Heart right ventricle (tissue), 16 donors: ENCODE data around the gene PTPRS. TPM values are rescaled to one million over a fixed set of nuclear protein-coding genes. Genes with fewer than 3 reads are reported as not detected.

ENCODE experiments used
- ATAC-seq, 8 donors: fragments of 200-7000 bp; cut with Tn5 transposase; one replicate each; pipeline ENCODE4 v1.9.1; 2020; ENCODE audit warnings: mild to moderate bottlenecking in 8 of 8, moderate library complexity in 8 of 8, moderate number of reproducible peaks in 1 of 8
- DNase-seq, 2 donors: peaks; one replicate each; pipeline ENCODE4 v3.0.0-alpha.2; 2020
- H3K27ac ChIP-seq, 10 donors: fragments of 200-600 bp; sonication (generic) in 2 of 10; one replicate each; pipeline versions ENCODE4 v1.5.0 to v1.8.0; 2020 to 2022; ENCODE audit warnings: mild to moderate bottlenecking in 3 of 10
- H3K27me3 ChIP-seq, 7 donors: fragments of 200-600 bp; one replicate each; pipeline ENCODE4 v1.8.0; 2021 to 2022; ENCODE audit warnings: mild to moderate bottlenecking in 2 of 7
- H3K36me3 ChIP-seq, 9 donors: fragments of 200-600 bp; sonication (generic) in 1 of 9; one replicate each; pipeline versions ENCODE4 v1.5.0 to v1.8.0; 2020 to 2022; ENCODE audit warnings: mild to moderate bottlenecking in 2 of 9
- H3K4me1 ChIP-seq, 9 donors: fragments of 200-600 bp; sonication (generic) in 1 of 9; one replicate each; pipeline versions ENCODE4 v1.5.0 to v1.8.0; 2020 to 2022; ENCODE audit warnings: mild to moderate bottlenecking in 4 of 9
- H3K4me3 ChIP-seq, 10 donors: fragments of 200-600 bp; sonication (generic) in 2 of 10; one replicate each; pipeline versions ENCODE4 v1.5.0 to v1.8.0; 2020 to 2022; ENCODE audit warnings: mild to moderate bottlenecking in 7 of 10, moderate library complexity in 2 of 10
- H3K9me3 ChIP-seq, 11 donors: fragments of 200-600 bp in 10 of 11; sonication (generic) in 2 of 11; one replicate each; pipeline versions ENCODE4 v1.5.0 to v1.8.0; 2013 to 2022; ENCODE audit warnings: mild to moderate bottlenecking in 2 of 11, control low read depth in 1 of 11, moderate library complexity in 1 of 11
- WGBS, 2 donors: extraction: QIAGEN DNeasy Blood & Tissue Kit; methylation state at CpG; one replicate each; pipeline ENCODE4 v1.1.7; 2013; ENCODE audit warnings: inconsistent platforms in 1 of 2; 5-methylcytosine and 5-hydroxymethylcytosine counted together
- intact Hi-C, 10 donors: fragments of 100-400 bp; cut with DNase I; formaldehyde crosslinking; loops; one replicate each; pipeline versions ENCODE4 v1.11.1 to v1.14.2; 2022
- polyA plus RNA-seq, 2 donors: library from polyadenylated mRNA; stranded (reverse); fragments of 200-250 nt; gene quantifications; one replicate each; pipeline ENCODE4 v1.2.3, GENCODE V29; 2013
- total RNA-seq, 10 donors: library from RNA; stranded (reverse); fragmentation: NEBNext Ultra II Directional in 3 of 10; extraction: Animal tissue kit (Norgen Biotek cat#: 25700) in 3 of 10; gene quantifications; one replicate each; pipeline versions ENCODE4 v1.2.1 to v1.2.4, GENCODE V29; 2021 to 2023
- TF ChIP-seq, protein P1 (sequence below), 9 donors: fragments of 200-600 bp; sonication (generic) in 2 of 9; IDR thresholded peaks; one replicate each; pipeline versions ENCODE4 v1.5.0 to v1.8.0; 2021 to 2022; ENCODE audit warnings: antibody characterized with exemption in 9 of 9, mild to moderate bottlenecking in 5 of 9, moderate library complexity in 1 of 9
- donor health status: Arrhythmogenic right ventricular cardiomyopathy.
- donor health status: ischemic (EF 13 %, LVEDD 7.1; RV severe dilation, severe dysfunction).
- donor health status: healthy with polysubstance abuse.
- donor health status: DM: no; HTN: yes; CAD: no.
- donor health status: DM: no; HTN: no; CAD: no.
- donor health status: ischemic (EF 25% LVEDD 6.9; RV normal size, moderate dysfunction).
- donor health status: ischemic (EF 25% LVEDD 5.7; RV mildly dilated, moderate dysfunction).
- donor health status: healthy.
- donor health status: DM: yes; HTN: yes; CAD: no.
- donor health status: Ischemic cardiomyopathy.
- donor health status: ischemic (EF 35%, LVEDD 5.7; RV mildly dilated, moderate dysfunction).
- donor health status: nonischemic (EF 11% LVEDD 7.7; RV severe dilation, severe dysfunction).
- donor health status: DM: yes; HTN: yes; CAD: no.
- donor health status: PGD.
- donor health status: ischemic (EF 29% LVEDD 5.4; RV normal size, mild dysfunction).
- donor health status: nonischemic (EF 23%, LVEDD 6.1; RV moderate dilation, normal function).

The PTPRS gene
- total and polyA plus RNA-seq, 12 donors: 4.9 to 74.7 (median 29.4) TPM

DNA sequence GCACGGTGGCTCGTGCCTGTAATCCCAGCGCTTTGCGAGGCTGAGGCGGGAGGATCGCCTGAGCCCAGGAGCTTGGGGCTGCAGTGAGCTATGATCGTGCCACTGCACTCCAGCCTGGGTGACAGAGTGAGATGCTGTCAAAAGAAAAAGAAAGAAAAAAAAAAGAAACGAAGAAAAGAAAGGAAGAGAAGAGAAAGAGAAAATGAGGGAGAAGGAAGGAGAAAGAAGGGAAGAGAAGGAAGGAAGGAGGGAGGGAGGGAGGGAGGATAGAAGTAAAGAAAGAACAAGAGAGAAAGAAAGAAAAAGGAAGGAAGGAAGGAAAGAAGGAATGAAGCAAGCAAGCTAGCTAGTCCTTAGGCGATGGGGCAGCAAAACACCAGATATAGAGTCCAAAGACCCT, 14.1 kb downstream of the PTPRS start:
- WGBS, 2 donors: 70 to 72% methylated on average over 9 of the region's 9 CpGs
- no peak for DNase-seq
- Histone ChIP-seq H3K4me1 (peaks cover 0 to 7% (median 0%) of the 10 kb centered on the region in 9 donors), H3K4me3 (no peak overlapping the region), H3K27me3 (peaks cover 0 to 18% (median 9%) of the 10 kb centered on the region in 7 donors), H3K27ac (no peak overlapping the region), H3K36me3 (no peaks in the 10 kb centered on the region), H3K9me3 (peaks cover 0 to 9% (median 4%) of the 10 kb centered on the region in 11 donors)
- intact Hi-C loops: no loop called here
- ATAC-seq: no peak
- TF ChIP-seq, protein P1, sequence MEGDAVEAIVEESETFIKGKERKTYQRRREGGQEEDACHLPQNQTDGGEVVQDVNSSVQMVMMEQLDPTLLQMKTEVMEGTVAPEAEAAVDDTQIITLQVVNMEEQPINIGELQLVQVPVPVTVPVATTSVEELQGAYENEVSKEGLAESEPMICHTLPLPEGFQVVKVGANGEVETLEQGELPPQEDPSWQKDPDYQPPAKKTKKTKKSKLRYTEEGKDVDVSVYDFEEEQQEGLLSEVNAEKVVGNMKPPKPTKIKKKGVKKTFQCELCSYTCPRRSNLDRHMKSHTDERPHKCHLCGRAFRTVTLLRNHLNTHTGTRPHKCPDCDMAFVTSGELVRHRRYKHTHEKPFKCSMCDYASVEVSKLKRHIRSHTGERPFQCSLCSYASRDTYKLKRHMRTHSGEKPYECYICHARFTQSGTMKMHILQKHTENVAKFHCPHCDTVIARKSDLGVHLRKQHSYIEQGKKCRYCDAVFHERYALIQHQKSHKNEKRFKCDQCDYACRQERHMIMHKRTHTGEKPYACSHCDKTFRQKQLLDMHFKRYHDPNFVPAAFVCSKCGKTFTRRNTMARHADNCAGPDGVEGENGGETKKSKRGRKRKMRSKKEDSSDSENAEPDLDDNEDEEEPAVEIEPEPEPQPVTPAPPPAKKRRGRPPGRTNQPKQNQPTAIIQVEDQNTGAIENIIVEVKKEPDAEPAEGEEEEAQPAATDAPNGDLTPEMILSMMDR (IDR thresholded peaks at IDR 0.05): no peak

DNA sequence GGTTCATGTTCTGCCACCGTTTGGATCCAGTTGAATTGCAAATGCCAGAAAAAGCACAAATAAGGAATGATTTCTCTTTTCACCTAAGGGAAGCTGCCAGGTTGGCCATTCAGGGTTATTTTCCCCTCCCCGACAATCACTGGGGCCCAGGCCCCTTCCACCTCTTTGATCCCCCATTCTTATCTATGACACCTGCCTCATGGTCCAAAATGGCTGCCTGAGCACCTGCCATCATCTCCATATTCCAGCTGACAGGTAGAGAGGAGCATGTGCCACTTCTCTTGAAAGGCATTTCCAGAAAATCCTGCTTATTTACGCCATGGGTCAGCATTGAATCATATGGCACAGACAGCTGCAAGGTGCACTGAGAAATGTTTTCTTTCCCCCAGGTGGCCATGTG, 15.7 kb downstream of the PTPRS start:
- Histone ChIP-seq H3K27ac (no peak overlapping the region), H3K27me3 (peaks cover 0 to 22% (median 9%) of the 10 kb centered on the region in 7 donors), H3K9me3 (peaks cover 0 to 9% (median 4%) of the 10 kb centered on the region in 11 donors), H3K36me3 (no peaks in the 10 kb centered on the region), H3K4me3 (no peak overlapping the region), H3K4me1 (peaks cover 0 to 7% (median 0%) of the 10 kb centered on the region in 9 donors)
- TF ChIP-seq, protein P1 (IDR thresholded peaks at IDR 0.05): no peak
- DNase-seq (no peak), ATAC-seq (no peak)
- intact Hi-C loops: no loop called here
- 91 to 95% methylated on average over 3 of the region's 3 CpGs for WGBS, 2 donors

DNA sequence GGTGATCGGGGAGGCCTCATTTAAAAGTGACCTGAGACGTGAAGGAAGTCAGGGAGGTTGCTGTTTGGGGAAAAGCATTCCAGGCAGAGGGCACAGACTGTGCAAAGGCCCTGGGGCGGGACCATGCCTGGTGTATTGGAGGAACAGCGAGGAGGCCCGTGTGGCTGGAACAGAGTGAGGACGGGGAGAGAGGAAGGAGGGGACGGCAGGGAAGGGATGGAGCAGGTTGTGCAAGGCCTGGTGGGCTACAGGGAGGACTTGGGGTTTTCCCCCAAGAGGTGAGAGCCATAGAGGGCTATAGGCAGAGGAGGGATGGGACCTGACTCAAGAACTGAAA, 17.2 kb downstream of the PTPRS start:
- DNase-seq (no peak), ATAC-seq (no peak)
- no peak overlapping the region for H3K27ac ChIP-seq
- intact Hi-C loops: no loop called here
- H3K36me3 ChIP-seq: no peaks in the 10 kb centered on the region
- H3K9me3 ChIP-seq: peaks cover 0 to 9% (median 4%) of the 10 kb centered on the region in 11 donors
- H3K4me1 ChIP-seq: peaks cover 0 to 7% (median 0%) of the 10 kb centered on the region in 9 donors
- peaks cover 0 to 22% (median 9%) of the 10 kb centered on the region in 7 donors for H3K27me3 ChIP-seq
- TF ChIP-seq, protein P1 (IDR thresholded peaks at IDR 0.05): no peak
- no peak overlapping the region for H3K4me3 ChIP-seq
- 91 to 92% methylated on average over 7 of the region's 7 CpGs for WGBS, 2 donors

DNA sequence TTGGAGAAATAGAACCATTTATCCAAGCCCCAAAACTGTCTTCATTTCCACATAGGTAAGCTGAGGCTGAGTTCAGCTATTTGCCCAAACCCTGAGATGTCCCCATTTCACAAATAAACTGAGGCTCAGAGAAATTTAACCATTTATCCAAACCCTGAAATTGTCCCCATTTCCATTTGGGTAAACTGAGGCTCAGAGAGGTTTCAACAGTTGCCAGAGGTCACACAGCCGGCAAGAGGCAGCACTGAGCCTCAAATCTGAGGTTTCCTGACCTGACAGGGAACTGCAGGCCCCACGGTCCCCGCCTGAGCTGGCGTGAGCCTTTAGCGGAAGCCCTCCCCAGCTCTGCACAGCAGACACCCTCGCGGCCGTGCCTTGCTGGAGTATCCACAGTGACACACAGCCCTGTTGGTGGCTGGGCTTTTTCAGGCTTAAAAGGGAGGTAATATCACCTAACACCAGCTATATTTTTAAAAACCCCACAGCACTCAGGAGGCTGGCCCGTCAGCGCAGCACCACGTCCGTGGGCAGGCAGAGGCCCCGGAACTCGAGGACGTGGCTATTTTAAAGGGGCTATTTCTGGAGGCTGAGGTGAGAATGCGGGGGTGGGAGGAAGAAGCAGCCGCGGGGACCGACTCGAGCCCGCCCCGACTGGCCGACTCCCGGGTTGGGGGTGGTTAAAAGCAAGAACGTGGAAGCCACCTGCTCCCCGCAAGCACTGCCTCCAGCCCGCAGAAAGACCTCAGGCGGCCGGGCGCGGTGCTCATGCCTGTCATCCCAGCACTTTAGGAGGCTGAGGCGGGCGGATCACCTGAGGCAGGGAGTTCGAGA, 18.5 kb downstream of the PTPRS start:
- no peak overlapping the region for H3K27ac ChIP-seq
- H3K4me1 ChIP-seq: peaks cover 0 to 7% (median 0%) of the 10 kb centered on the region in 9 donors
- no peaks in the 10 kb centered on the region for H3K36me3 ChIP-seq
- 21 to 27% methylated on average over 34 of the region's 34 CpGs for WGBS, 2 donors
- intact Hi-C loops: no loop called here
- DNase-seq (no peak), ATAC-seq (peak in 7 of 8 donors; percentile 35 to 75 (median 42))
- H3K4me3 ChIP-seq: no peak overlapping the region
- TF ChIP-seq, protein P1 (IDR thresholded peaks at IDR 0.05): no peak
- H3K27me3 ChIP-seq: peaks cover 0 to 22% (median 9%) of the 10 kb centered on the region in 7 donors
- H3K9me3 ChIP-seq: peaks cover 0 to 9% (median 4%) of the 10 kb centered on the region in 11 donors
